ENCODE results near the gene MSANTD2. TPM values are rescaled to one million over a fixed set of nuclear protein-coding genes. Genes with fewer than 3 reads are reported as not detected.

The MSANTD2 gene
- polyA plus RNA-seq, 2 of the 4 experiments (the other 2 are of a cell fraction) = 5.6 to 6.4 TPM

DNA sequence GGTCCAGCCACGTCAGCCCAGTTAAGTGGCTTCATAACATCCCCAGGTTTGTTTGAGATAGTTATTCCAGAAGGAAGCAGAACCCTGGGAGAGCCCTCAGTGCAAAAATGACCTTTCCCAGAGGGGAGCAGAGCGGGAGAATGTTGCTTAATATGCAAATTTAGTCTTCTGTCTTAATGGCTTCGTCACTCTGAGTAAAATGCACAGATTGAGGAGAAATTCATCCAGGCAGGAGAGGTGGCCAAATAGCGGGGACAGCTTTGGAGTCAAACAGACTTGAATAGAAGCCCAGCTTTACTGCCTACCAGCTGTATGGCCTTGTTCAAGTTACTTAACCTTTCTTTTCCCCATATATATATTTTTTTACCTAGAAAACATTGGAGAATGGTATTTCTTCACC lies 72.7 kb downstream of the MSANTD2 start:
- ATAC-seq (no peak), DNase-seq (ENCODE audit: low read depth in 1 of 2, low spot score in 1 of 2) (no peak), FAIRE-seq (no peak)
- ChIA-PET CTCF (no interaction called here), POLR2A (no interaction called here)
- Histone ChIP-seq H3K4me1 (peaks cover 6% of the 10 kb centered on the region; the same call in 1 of the 3 replicates), H3K27ac (no peak overlapping the region), H3K4me3 (no peak overlapping the region), H3K9me3 (no peaks in the 10 kb centered on the region), H3K4me2 (no peak overlapping the region)
- TF ChIP-seq PBX3 (IDR thresholded peaks at IDR 0.05) = no peak
- no peak for TF ChIP-seq RNF2 (IDR thresholded peaks at IDR 0.05; ENCODE audit: borderline replicate concordance, low read depth)
- TF ChIP-seq ZNF302 (CRISPR knock-in tag; IDR thresholded peaks at IDR 0.05) = no peak
- TF ChIP-seq EHMT2 (IDR thresholded peaks at IDR 0.05; ENCODE audit: low read depth) = no peak
- no peak for TF ChIP-seq ZSCAN20 (CRISPR knock-in tag; IDR thresholded peaks at IDR 0.05)
- no peak for TF ChIP-seq CHD4 (IDR thresholded peaks at IDR 0.05; ENCODE audit: borderline replicate concordance)
- no peak for TF ChIP-seq CHD2 (IDR thresholded peaks at IDR 0.05; ENCODE audit: low read length, partially characterized antibody)
- TF ChIP-seq RARB (CRISPR knock-in tag; IDR thresholded peaks at IDR 0.05) = no peak
- TF ChIP-seq EP300 (IDR thresholded peaks at IDR 0.05) = no peak
- no peak for TF ChIP-seq KDM5A (IDR thresholded peaks at IDR 0.05)
- TF ChIP-seq SREBF2 (IDR thresholded peaks at IDR 0.05) = no peak
- TF ChIP-seq NFE2L2 (conservative IDR thresholded peaks at IDR 0.05; ENCODE audit: low read length) = no peak
- no peak for TF ChIP-seq NR3C1 (IDR thresholded peaks at IDR 0.05)
- no peak for TF ChIP-seq RFX5 (IDR thresholded peaks at IDR 0.05)
- TF ChIP-seq, protein P1, sequence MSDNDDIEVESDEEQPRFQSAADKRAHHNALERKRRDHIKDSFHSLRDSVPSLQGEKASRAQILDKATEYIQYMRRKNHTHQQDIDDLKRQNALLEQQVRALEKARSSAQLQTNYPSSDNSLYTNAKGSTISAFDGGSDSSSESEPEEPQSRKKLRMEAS (IDR thresholded peaks at IDR 0.05) = no peak
- no peak for TF ChIP-seq TP53 (CRISPR knock-in tag; IDR thresholded peaks at IDR 0.05)
- no peak for TF ChIP-seq BHLHE40 (IDR thresholded peaks at IDR 0.05; ENCODE audit: low read depth, low read length)
- 63% methylated on average over 4 of the region's 4 CpGs for WGBS (ENCODE audit: missing lambda C conversion rate)

DNA sequence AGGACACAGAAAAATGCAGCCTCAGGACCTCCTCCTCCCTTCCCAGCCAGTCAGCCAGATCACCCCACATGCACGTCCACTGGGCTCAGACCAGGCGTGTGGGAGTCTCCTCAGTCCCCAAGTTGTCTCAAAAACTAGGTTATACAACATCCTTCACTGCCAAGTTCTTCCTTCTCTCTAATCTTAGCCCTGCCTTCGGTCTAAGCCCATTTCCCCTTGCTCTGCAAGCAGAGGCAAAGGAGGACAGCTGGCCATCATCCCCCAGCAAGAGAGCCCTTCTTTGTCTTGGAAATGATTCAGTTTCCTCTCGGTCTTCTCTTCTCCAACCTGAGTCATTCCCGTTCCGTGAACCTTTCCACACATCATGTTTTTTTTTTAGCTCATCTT lies 74.5 kb downstream of the MSANTD2 start:
- POLR2A ChIA-PET = interaction anchor here (1.4 kb wide), 1 partner anchor 52 kb away, joined by 3 read pairs; the partner anchor contains the start of genes SIAE and SPA17
- CTCF ChIA-PET = interaction anchor here (1.2 to 1.3 kb wide), 2 partner anchors 38 to 57 kb away, joined by 4 read pairs; no protein-coding TSS in a partner anchor
- no peak overlapping the region for H3K4me2 ChIP-seq

DNA sequence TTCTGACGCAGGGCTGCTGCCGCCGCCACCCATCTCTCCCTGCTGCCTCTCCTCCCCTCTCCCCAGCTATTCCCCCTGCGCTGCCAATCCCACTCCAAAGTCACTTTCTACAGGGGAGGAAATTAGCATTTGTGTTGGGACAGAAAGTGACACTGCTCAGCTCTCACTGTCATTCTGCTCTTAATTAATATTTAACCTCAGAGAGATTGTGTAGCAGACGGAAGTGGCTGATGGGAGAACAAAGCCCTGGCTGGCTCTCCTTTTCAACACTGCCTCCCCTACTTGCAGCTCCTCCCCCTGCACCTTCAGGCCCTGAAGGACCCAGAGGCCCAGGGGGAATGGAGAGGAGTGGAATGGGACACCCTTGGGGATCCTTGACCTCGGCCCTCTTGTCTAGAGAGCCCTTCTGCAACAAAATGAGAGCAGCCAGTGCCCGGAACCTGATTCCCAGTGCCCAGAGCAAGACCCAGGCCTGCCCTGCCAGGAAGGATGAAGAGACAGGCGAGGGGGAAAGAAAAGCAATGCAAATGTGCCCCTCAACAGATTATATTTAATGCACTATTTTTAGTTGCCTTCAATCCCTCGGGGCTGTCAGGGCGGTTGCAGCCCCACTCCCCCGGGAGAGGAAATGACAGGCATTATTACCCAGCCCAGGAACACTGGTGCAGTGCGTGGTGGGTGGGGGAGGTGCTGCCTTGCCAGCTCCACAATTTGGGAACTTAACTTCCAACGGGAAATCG lies 75.1 kb downstream of the MSANTD2 start:
- H3K27ac ChIP-seq = no peak overlapping the region
- CTCF ChIA-PET = interaction anchor here (1.2 to 1.3 kb wide), 2 partner anchors 38 to 56 kb away, joined by 4 read pairs; no protein-coding TSS in a partner anchor
- ATAC-seq (no peak), DNase-seq (ENCODE audit: low read depth in 1 of 2, low spot score in 1 of 2) (no peak), FAIRE-seq (no peak)
- 67% methylated on average over 14 of the region's 14 CpGs for WGBS (ENCODE audit: missing lambda C conversion rate)
- POLR2A ChIA-PET = interaction anchor here (1.4 kb wide), 1 partner anchor 51 kb away, joined by 3 read pairs; the partner anchor contains the start of genes SIAE and SPA17
- no peak overlapping the region for H3K4me2 ChIP-seq
- H3K4me1 ChIP-seq = peaks cover 6% of the 10 kb centered on the region; the same call in 1 of the 3 replicates
- H3K9me3 ChIP-seq = no peaks in the 10 kb centered on the region
- no peak overlapping the region for H3K4me3 ChIP-seq
- TF ChIP-seq NFE2L2 (conservative IDR thresholded peaks at IDR 0.05; ENCODE audit: low read length) = no peak
- no peak for TF ChIP-seq ZSCAN20 (CRISPR knock-in tag; IDR thresholded peaks at IDR 0.05)
- TF ChIP-seq GATA3 (IDR thresholded peaks at IDR 0.05; ENCODE audit: borderline replicate concordance) = no peak
- TF ChIP-seq HDAC2 (IDR thresholded peaks at IDR 0.05) = no peak
- TF ChIP-seq EHMT2 (IDR thresholded peaks at IDR 0.05; ENCODE audit: low read depth) = no peak
- TF ChIP-seq EHF (CRISPR knock-in tag; IDR thresholded peaks at IDR 0.05) = no peak
- no peak for TF ChIP-seq REST (IDR thresholded peaks at IDR 0.05)
- TF ChIP-seq TP53 (CRISPR knock-in tag; IDR thresholded peaks at IDR 0.05) = no peak
- no peak for TF ChIP-seq ESRRA (IDR thresholded peaks at IDR 0.05; ENCODE audit: borderline replicate concordance, low read length)
- TF ChIP-seq, protein P2, sequence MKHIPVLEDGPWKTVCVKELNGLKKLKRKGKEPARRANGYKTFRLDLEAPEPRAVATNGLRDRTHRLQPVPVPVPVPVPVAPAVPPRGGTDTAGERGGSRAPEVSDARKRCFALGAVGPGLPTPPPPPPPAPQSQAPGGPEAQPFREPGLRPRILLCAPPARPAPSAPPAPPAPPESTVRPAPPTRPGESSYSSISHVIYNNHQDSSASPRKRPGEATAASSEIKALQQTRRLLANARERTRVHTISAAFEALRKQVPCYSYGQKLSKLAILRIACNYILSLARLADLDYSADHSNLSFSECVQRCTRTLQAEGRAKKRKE (CRISPR knock-in tag; IDR thresholded peaks at IDR 0.05; ENCODE audit: low read depth) = no peak
- no peak for TF ChIP-seq SREBF2 (IDR thresholded peaks at IDR 0.05)
- TF ChIP-seq PHF8 (IDR thresholded peaks at IDR 0.05; ENCODE audit: borderline replicate concordance, low read depth) = no peak
- TF ChIP-seq CHD4 (IDR thresholded peaks at IDR 0.05; ENCODE audit: borderline replicate concordance) = no peak
- TF ChIP-seq, protein P3, sequence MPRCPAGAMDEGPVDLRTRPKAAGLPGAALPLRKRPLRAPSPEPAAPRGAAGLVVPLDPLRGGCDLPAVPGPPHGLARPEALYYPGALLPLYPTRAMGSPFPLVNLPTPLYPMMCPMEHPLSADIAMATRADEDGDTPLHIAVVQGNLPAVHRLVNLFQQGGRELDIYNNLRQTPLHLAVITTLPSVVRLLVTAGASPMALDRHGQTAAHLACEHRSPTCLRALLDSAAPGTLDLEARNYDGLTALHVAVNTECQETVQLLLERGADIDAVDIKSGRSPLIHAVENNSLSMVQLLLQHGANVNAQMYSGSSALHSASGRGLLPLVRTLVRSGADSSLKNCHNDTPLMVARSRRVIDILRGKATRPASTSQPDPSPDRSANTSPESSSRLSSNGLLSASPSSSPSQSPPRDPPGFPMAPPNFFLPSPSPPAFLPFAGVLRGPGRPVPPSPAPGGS (IDR thresholded peaks at IDR 0.05) = no peak
- no peak for TF ChIP-seq FOSL2 (IDR thresholded peaks at IDR 0.05)
- no peak for TF ChIP-seq FOSL2 (CRISPR knock-in tag; IDR thresholded peaks at IDR 0.05)

More for the DNA sequence above, 74.5 kb downstream of the MSANTD2 start:
- FAIRE-seq (no peak), DNase-seq (ENCODE audit: low read depth in 1 of 2, low spot score in 1 of 2) (no peak), ATAC-seq (no peak)
- WGBS (ENCODE audit: missing lambda C conversion rate) = 53% methylated on average over 6 of the region's 6 CpGs
- no peak overlapping the region for H3K4me3 ChIP-seq
- peaks cover 6% of the 10 kb centered on the region; the same call in 1 of the 3 replicates for H3K4me1 ChIP-seq
- TF ChIP-seq NR3C1 (IDR thresholded peaks at IDR 0.05) = no peak
- TF ChIP-seq ZFP36 (IDR thresholded peaks at IDR 0.05; ENCODE audit: borderline replicate concordance, partially characterized antibody) = no peak
- H3K9me3 ChIP-seq = no peaks in the 10 kb centered on the region
- no peak overlapping the region for H3K27ac ChIP-seq
